ENCODE data around the gene PLCD1.

Gene PLCD1

DNA sequence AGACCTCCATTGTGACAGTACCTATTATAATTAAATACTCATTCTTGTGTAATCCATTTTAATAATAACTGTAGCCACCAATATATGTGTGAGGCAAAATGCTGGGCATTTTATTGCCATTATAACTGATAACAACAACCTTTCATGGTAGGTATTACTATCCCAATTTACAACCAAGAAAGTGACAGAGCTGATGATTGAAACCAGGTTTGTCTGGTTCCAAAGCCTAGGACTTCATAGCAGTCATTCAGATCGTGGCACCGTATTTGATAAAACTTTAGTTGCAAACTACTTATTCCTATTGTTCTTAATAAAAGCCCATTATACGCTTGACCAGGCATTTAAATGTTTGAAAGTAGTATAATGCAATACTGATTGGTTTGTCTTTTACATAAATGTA is 65.3 kb downstream of the PLCD1 start:
- no peak for DNase-seq (ENCODE audit: low read depth in 2 of 2)

DNA sequence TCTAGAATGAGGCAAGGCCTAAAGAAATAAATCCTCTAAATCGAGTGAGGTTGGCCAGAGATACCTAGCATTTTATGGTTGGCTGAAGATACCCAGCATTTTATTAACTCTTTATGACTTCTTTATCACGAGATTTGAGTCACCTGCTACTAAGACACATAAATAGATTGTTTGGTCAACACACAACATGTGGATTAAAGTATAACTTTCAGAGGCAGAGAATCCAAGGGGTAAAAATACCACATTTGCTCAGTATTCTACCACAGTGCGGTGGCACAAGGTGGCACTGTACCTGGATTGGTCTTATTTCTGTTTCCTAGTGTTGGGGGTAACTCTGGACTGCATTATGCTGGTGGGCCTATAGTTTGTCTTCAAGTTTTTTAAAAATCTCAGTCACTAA is 65.8 kb downstream of the PLCD1 start:
- DNase-seq (ENCODE audit: low read depth in 2 of 2): no peak

DNA sequence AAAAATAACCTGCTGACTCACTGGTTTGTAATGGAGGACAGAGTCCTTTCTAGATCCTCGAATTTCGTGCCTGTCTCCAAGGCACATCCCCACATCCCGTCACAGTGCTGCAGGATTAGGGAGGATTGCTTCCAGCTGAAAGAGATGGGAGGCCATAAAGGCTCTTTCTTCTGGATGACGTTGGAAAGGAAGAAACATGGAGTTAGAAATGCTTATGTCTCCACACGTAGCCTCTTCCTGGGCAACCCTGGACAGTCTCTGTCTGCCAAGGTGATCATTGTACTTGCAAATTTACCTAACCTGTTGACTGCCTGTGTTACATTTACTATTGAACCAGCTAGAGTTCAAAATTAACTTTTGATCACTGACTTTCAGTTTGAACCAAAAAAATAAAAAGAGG is 66.4 kb downstream of the PLCD1 start:
- peak; percentile 28 to 33 for DNase-seq (ENCODE audit: low read depth in 2 of 2)

DNA sequence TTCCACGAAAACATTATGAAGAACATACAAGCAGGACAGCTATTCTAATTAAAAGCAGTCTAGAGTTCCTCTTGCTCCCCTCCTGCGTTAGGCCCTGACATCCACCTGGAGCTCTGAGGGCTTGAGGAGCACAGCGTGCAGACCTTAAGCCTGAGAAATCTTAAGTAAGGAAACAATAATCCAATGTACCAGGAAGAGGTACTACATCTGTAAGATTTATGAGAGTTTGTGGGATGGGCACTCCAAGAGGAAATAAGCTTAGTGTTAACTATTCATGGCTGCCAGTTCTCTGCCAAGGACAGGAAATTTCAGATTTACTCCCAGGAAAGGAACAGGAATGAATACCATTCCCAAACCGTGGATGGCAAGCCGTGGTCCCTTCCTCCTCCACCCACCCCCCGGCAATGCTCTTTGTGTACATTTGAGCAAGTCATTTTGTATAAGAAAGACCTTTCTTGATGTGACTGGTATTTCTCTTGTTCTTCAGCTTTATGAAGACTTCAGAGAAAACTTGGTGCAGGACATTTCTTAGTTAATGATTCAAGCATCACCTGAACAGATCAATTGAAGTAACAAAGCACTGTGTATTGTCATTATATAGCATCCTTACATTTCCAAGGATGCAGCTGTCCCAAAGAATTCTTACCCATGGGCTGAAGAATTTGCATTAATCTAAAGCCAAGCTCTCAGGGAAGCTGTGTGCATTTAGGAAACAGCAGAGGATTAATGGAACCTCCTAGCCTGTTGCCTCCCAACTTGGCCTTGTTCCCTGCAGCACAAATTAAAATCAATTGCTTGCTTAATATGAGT is 67.6 kb downstream of the PLCD1 start:
- DNase-seq (ENCODE audit: low read depth in 2 of 2): no peak

DNA sequence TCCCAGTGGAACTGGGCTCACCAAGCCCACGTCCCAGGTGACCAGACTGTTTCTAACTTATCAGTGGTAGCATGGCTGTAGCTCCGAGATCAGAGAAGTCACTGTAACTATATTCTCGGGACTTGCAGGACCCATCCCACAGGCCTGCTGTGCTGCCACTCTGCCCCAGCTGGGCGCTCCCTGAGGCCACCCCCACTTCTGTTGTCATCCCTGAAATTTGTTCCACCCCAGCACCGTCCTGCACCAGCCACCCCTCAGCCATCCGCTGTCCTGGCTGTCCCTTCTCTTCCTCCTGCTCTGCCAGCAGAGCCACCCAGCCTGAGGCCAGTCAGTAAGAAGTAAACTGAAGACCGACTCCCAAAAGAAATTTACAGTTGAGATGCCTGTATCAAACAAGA is 71.9 kb downstream of the PLCD1 start:
- DNase-seq (ENCODE audit: low read depth in 2 of 2): no peak
